ENCODE measurements around the gene PIM1. TPM values are rescaled to one million over a fixed set of nuclear protein-coding genes. Genes with fewer than 3 reads are reported as not detected.

PIM1 gene
- total and polyA plus RNA-seq, 10 of the 15 experiments (the other 5 are each of a cell fraction or from before 2014, with no cell fraction given) = 0.66 to 33.9 (median 10.2) TPM

- CTCF ChIA-PET = interaction anchor here (0.6 to 9.2 kb wide), 56 partner anchors 9 to 792 kb away, joined by 3 to 135 read pairs (median 4); partner anchors contain the start of genes C6orf89, FGD2 and MTCH1
- RAD21 ChIA-PET (ENCODE audit: unreplicated experiment) = interaction anchor here (0.5 to 3.9 kb wide), 20 partner anchors 20 to 444 kb away, joined by 3 to 36 read pairs (median 5); partner anchors contain the start of gene PIM1
- Histone ChIP-seq H4K20me1 (ENCODE audit: control insufficient read depth, insufficient read depth) (no peaks in the 10 kb centered on the region), H3K4me2 (ENCODE audit: control insufficient read depth, insufficient read depth) (no peak overlapping the region), H3K4me3 (no peak overlapping the region), H3K36me3 (ENCODE audit: control insufficient read depth in 2 of 2, insufficient read depth in 2 of 2, low read length in 1 of 2) (no peaks in the 10 kb centered on the region), H3K27me3 (replicated peaks in 1 of 2; ENCODE audit: control insufficient read depth in 2 of 2, insufficient read depth in 2 of 2, low read length in 1 of 2) (no peaks in the 10 kb centered on the region), H2AFZ (ENCODE audit: control insufficient read depth, low read depth, low read length) (no peak overlapping the region), H3K27ac (ENCODE audit: control insufficient read depth, insufficient read depth) (no peak overlapping the region), H3K79me2 (ENCODE audit: control insufficient read depth, insufficient read depth, low read length) (no peaks in the 10 kb centered on the region), H3K4me1 (ENCODE audit: control insufficient read depth, insufficient read depth, low read length) (peaks cover 3% of the 10 kb centered on the region; the same call in 1 of the 2 replicates), H3K9me3 (replicated peaks; ENCODE audit: control insufficient read depth, insufficient read depth, low read length) (no peaks in the 10 kb centered on the region), H3K9ac (ENCODE audit: control insufficient read depth, insufficient read depth, low read length) (no peak overlapping the region)
- WGBS (ENCODE audit: insufficient coverage, insufficient replicate concordance, low lambda C conversion rate, missing lambda C conversion rate) = 44% methylated on average over 12 of the region's 12 CpGs
- POLR2A ChIA-PET = interaction anchor here (1.0 kb wide), 1 partner anchor 12 kb away, joined by 5 read pairs; no protein-coding TSS in a partner anchor
- no peak for FAIRE-seq
- SMC1A ChIA-PET (ENCODE audit: uncharacterized antibody, unreplicated experiment) = interaction anchor here (0.6 to 4.0 kb wide), 28 partner anchors 8 to 443 kb away, joined by 3 to 42 read pairs (median 4); no protein-coding TSS in a partner anchor
- no TSS peak for BruUV-seq (replicated peaks)
- intact Hi-C loops (cut with micrococcal nuclease; ENCODE audit: unreplicated experiment) = loop anchor here (1.0 kb wide), 3 partner anchors 191 to 443 kb away; partner anchors contain the start of gene C6orf89
- no peak for ATAC-seq
- TF ChIP-seq SMAD1 (IDR thresholded peaks at IDR 0.05; ENCODE audit: low read depth, partially characterized antibody) (no peak), CHD2 (IDR thresholded peaks at IDR 0.05; ENCODE audit: borderline replicate concordance, low read depth, low read length) (no peak), ZNF622 (IDR thresholded peaks at IDR 0.05) (no peak), EED (IDR thresholded peaks at IDR 0.05; ENCODE audit: low read depth) (no peak), PRDM15 (CRISPR knock-in tag; IDR thresholded peaks at IDR 0.05) (no peak), FOXM1 (IDR thresholded peaks at IDR 0.05; ENCODE audit: low read depth, low read length) (no peak), RBBP5 (conservative IDR thresholded peaks at IDR 0.05) (no peak), SUZ12 (IDR thresholded peaks at IDR 0.05; ENCODE audit: unreplicated experiment) (no peak), SRF (IDR thresholded peaks at IDR 0.05; ENCODE audit: low read depth in 2 of 2, low read length in 2 of 2) (no peak), NKRF (conservative IDR thresholded peaks at IDR 0.05) (no peak), TBL1XR1 (IDR thresholded peaks at IDR 0.05; ENCODE audit: low read depth, low read length) (no peak)
- DNase-seq (ENCODE audit: low read depth, low spot score) = no peak
- in situ Hi-C loops (cut with MboI) = loop anchor here (5.0 to 10.0 kb wide), 3 partner anchors 185 to 442 kb away; partner anchors contain the start of gene C6orf89
These were observed 39.7 kb downstream of the PIM1 start for GRCh38 chr6:37209461-37210205.
